Transverse colon (tissue), 4 donors: ENCODE measurements around the gene MPO. TPM values are rescaled to one million over a fixed set of nuclear protein-coding genes. Genes with fewer than 3 reads are reported as not detected.

Experiments
- DNase-seq: peaks from one replicate; pipeline ENCODE4 v3.0.0-alpha.2; 2019
- H3K27ac ChIP-seq, 4 donors: fragments of 200-600 bp; sonication (generic); 2 replicates each; pipeline ENCODE4 v1.5.1; 2016 to 2018; ENCODE audit warnings: inconsistent platforms in 4 of 4
- H3K27me3 ChIP-seq: fragments of 200-600 bp; sonication (generic); 2 replicates; pipeline ENCODE4 v1.5.1; 2017; ENCODE audit warnings: inconsistent platforms
- H3K36me3 ChIP-seq, 4 donors: fragments of 200-600 bp; sonication (generic); 2 replicates each; pipeline ENCODE4 v1.5.1; 2017 to 2019; ENCODE audit warnings: inconsistent platforms in 4 of 4
- H3K4me1 ChIP-seq, 4 donors: fragments of 200-600 bp; sonication (generic); 2 replicates each; pipeline ENCODE4 v1.5.1; 2017 to 2020; ENCODE audit warnings: inconsistent platforms in 4 of 4
- H3K4me3 ChIP-seq, 4 donors: fragments of 200-600 bp; sonication (generic); 1 replicate in 1 of 4; 2 replicates in 3 of 4; pipeline versions ENCODE4 v1.5.1 to v1.6.1; 2017 to 2019; ENCODE audit warnings: inconsistent platforms in 4 of 4
- H3K9me3 ChIP-seq, 2 donors: fragments of 200-600 bp; sonication (generic); 2 replicates each; pipeline ENCODE4 v1.5.1; 2017 to 2019; ENCODE audit warnings: inconsistent platforms in 2 of 2
- EP300 ChIP-seq: sonication (generic); formaldehyde crosslinking; IDR thresholded peaks from one replicate; pipeline ENCODE4 v1.6.1; 2017; ENCODE audit warnings: antibody characterized with exemption, low read depth
- POLR2A ChIP-seq: fragments of 450-650 bp; IDR thresholded peaks from one replicate; pipeline ENCODE4 v1.6.1; 2016; ENCODE audit warnings: antibody characterized with exemption, mild to moderate bottlenecking, moderate library complexity
- POLR2AphosphoS5 ChIP-seq, 3 donors: sonication (generic); formaldehyde crosslinking; IDR thresholded peaks; one replicate each; pipeline ENCODE4 v1.6.1; 2016; ENCODE audit warnings: antibody characterized with exemption in 3 of 3
- WGBS, 2 donors: methylation state at CpG; one replicate each; pipeline ENCODE4 v1.1.5; 2018; ENCODE audit warnings: low coverage in 1 of 2; 5-methylcytosine and 5-hydroxymethylcytosine counted together
- in situ Hi-C, 4 donors: fragments of 200-750 bp; cut with MboI; loops; one replicate each; pipeline versions ENCODE4 v1.15.0 to v1.15.1; 2017; ENCODE audit warnings: low sequenced_read_pairs in 3 of 4, low pct_ligation_motif_present in 1 of 4, low pct_unique_long_range_greater_than_20kb in 1 of 4
- intact Hi-C: fragments of 100-400 bp; cut with DNase I; formaldehyde crosslinking; loops from one replicate; pipeline ENCODE4 v1.15.1; 2023; ENCODE audit warnings: low total_unique reads
- total RNA-seq, 4 donors: library from RNA; depleted of rRNA; stranded (reverse); fragments of >200 nt; gene quantifications; one replicate each; pipeline ENCODE4 v1.1.0, GENCODE V29; 2016
- TF ChIP-seq, protein P1 (sequence below), 5 experiments: fragments of 200-600 bp in 3 of 5; fragments of 450-650 bp in 2 of 5; sonication (generic) in 3 of 5; IDR thresholded peaks; 1 replicate in 2 of 5; 2 replicates in 3 of 5; pipeline ENCODE4 v1.5.1; 2016 to 2017; ENCODE audit warnings: antibody characterized with exemption in 5 of 5, inconsistent platforms in 3 of 5, mild to moderate bottlenecking in 2 of 5, moderate library complexity in 1 of 5

The MPO gene
- total RNA-seq, 4 donors from 2014 or later, result not detected

DNA sequence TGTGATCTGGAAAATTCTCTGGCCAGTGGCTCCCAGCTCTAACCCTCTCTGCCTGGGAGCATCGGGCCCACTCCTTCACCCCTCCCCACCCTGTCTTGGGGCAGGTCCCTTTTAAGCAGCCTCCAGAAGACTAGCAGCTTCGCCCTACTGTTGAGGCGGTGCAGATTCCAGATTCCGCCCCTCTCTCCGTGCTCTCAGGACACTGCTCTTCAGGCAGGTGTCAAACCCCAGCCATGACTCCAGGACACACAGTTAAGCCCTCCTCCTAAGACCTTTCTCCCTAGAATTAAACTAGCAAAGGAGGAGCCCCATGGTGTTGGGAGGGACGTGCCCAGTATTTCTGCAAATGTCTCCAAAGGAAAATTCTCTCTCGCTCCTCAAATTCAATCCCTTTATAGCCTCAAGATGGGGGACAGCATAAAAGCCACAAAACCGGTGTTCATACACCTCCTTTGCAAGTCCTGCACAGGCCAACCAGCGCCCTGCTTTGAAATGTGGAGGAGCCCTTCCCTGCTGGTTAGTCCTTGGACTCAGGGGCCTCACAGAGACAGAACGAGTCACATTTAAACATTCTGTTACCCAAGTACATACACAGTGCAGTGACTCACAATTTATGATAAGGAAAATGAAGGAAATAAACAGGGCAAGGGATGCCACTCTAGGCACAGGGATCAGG lies 35.2 kb downstream of the MPO start:
- 40 to 57% methylated on average over 1 to 10 of the region's 10 CpGs for WGBS, 2 donors
- TF ChIP-seq EP300 (no peak), POLR2AphosphoS5 (IDR thresholded peaks at IDR 0.05) (no peak), POLR2A (no peak)
- TF ChIP-seq, protein P1, sequence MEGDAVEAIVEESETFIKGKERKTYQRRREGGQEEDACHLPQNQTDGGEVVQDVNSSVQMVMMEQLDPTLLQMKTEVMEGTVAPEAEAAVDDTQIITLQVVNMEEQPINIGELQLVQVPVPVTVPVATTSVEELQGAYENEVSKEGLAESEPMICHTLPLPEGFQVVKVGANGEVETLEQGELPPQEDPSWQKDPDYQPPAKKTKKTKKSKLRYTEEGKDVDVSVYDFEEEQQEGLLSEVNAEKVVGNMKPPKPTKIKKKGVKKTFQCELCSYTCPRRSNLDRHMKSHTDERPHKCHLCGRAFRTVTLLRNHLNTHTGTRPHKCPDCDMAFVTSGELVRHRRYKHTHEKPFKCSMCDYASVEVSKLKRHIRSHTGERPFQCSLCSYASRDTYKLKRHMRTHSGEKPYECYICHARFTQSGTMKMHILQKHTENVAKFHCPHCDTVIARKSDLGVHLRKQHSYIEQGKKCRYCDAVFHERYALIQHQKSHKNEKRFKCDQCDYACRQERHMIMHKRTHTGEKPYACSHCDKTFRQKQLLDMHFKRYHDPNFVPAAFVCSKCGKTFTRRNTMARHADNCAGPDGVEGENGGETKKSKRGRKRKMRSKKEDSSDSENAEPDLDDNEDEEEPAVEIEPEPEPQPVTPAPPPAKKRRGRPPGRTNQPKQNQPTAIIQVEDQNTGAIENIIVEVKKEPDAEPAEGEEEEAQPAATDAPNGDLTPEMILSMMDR (IDR thresholded peaks at IDR 0.05), result no peak
- Histone ChIP-seq H3K27ac (no peak overlapping the region), H3K4me1 (peaks cover 9 to 11% (median 10%) of the 10 kb centered on the region in 4 donors), H3K4me3 (no peak overlapping the region), H3K36me3 (no peaks in the 10 kb centered on the region), H3K9me3 (no peaks in the 10 kb centered on the region), H3K27me3 (peaks cover 52% of the 10 kb centered on the region)
- intact Hi-C loops (no loop called here), in situ Hi-C loops (loop anchor here in 1 of 4 donors (25.0 kb wide), 1 partner anchor 108 kb away; the partner anchor contains the start of gene OR4D1)
- no peak for DNase-seq

GRCh38 chr17:58244963-58245362 lies 35.8 kb downstream of the MPO start:
- Histone ChIP-seq H3K27ac (no peak overlapping the region), H3K27me3 (peaks cover 58% of the 10 kb centered on the region), H3K36me3 (no peaks in the 10 kb centered on the region), H3K4me1 (peaks cover 9 to 10% (median 10%) of the 10 kb centered on the region in 4 donors), H3K4me3 (no peak overlapping the region), H3K9me3 (no peaks in the 10 kb centered on the region)
- intact Hi-C loops (no loop called here), in situ Hi-C loops (loop anchor here in 1 of 4 donors (25.0 kb wide), 1 partner anchor 108 kb away; the partner anchor contains the start of gene OR4D1)
- DNase-seq, result no peak
- 77 to 97% methylated on average over 5 to 6 of the region's 6 CpGs for WGBS, 2 donors
- no peak for TF ChIP-seq EP300
- no peak for TF ChIP-seq POLR2A
- TF ChIP-seq, protein P1 (IDR thresholded peaks at IDR 0.05), result no peak
- no peak for TF ChIP-seq POLR2AphosphoS5 (IDR thresholded peaks at IDR 0.05)

GRCh38 chr17:58242171-58242784 lies 38.5 kb downstream of the MPO start:
- no peak for DNase-seq
- H3K27me3 ChIP-seq, result peaks cover 60% of the 10 kb centered on the region
- in situ Hi-C loops (loop anchor here in 1 of 4 donors (25.0 kb wide), 1 partner anchor 105 kb away; the partner anchor contains the start of gene OR4D1), intact Hi-C loops (no loop called here)
- TF ChIP-seq POLR2A (no peak), EP300 (no peak), POLR2AphosphoS5 (IDR thresholded peaks at IDR 0.05) (no peak)
- TF ChIP-seq, protein P1 (IDR thresholded peaks at IDR 0.05), result no peak
- H3K4me3 ChIP-seq, result no peak overlapping the region
- no peaks in the 10 kb centered on the region for H3K9me3 ChIP-seq
- no peaks in the 10 kb centered on the region for H3K36me3 ChIP-seq
- WGBS, 2 donors, result 24% methylated on average over 4 of the region's 4 CpGs; no CpG with 5 or more reads in 1 of the 2 donors
- H3K4me1 ChIP-seq, result no peaks in the 10 kb centered on the region
- no peak overlapping the region for H3K27ac ChIP-seq

DNA sequence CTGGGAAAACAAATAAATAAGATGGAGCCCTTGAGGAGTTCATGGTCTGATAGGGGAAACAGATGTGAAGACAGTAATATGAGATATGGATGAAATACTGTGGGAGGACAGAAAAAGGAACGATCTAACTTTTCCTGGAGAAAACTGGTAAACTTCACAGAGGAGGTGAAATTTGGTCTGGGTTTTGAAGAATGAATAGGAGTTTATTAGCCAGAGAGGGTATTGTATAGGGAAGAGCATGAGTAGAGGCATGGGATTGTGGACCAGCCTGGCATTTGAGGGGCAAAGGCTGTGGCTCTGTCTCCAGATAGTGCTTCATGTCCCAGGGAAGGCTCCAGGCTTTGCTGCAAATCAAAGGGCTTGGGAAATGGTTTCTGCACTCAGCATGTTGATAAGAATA lies 40.7 kb downstream of the MPO start:
- no peak for DNase-seq
- no peaks in the 10 kb centered on the region for H3K9me3 ChIP-seq
- in situ Hi-C loops (loop anchor here in 1 of 4 donors (25.0 kb wide), 1 partner anchor 103 kb away; the partner anchor contains the start of gene OR4D1), intact Hi-C loops (no loop called here)
- peaks cover 78% of the 10 kb centered on the region for H3K27me3 ChIP-seq
- H3K4me3 ChIP-seq, result no peak overlapping the region
- H3K4me1 ChIP-seq, result no peaks in the 10 kb centered on the region
- WGBS, 2 donors, result 70 to 90% methylated on average over 1 of the region's 1 CpG
- no peaks in the 10 kb centered on the region for H3K36me3 ChIP-seq
- no peak overlapping the region for H3K27ac ChIP-seq
- no peak for TF ChIP-seq POLR2A
- TF ChIP-seq, protein P1 (IDR thresholded peaks at IDR 0.05), result no peak
- no peak for TF ChIP-seq POLR2AphosphoS5 (IDR thresholded peaks at IDR 0.05)
- TF ChIP-seq EP300, result no peak
